HG02943 (cell line): ENCODE measurements around the gene LRRN1.
"Not testable (repeated sequence)": the region's sequence is repeated elsewhere in the genome, so short reads cannot be mapped to it uniquely, and the experiment has no call there.

Source experiments
- ATAC-seq: cut with Tn5 transposase; IDR thresholded peaks from one replicate; pipeline ENCODE4 v1.9.1; 2021; ENCODE audit warnings: mild to moderate bottlenecking, low read depth, moderate library complexity; ENCODE audit not compliant: unreplicated experiment

LRRN1 gene

GRCh38 chr3:3806092-3806491 is 6.9 kb downstream of the LRRN1 start:
- no peak for ATAC-seq

DNA sequence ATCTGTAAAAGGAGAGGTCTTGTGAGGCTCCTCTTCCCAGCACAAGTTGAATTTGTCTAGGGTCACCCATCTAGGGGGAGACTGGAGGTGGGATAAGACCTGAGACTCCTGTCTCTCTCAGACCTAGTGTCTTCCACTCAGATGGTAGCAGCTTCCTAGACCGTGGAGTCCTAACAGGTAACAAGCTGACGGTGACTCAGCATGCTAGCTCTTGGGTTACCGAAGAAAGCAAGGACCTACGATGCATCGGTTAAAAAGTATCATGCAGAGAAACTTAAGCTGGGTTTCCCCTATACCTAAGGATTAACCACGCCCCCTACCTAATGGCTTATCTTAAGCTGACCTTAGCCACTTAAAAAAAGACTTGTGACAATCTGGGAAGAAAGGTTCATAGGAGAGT is 7.6 kb downstream of the LRRN1 start:
- no peak for ATAC-seq

GRCh38 chr3:3813013-3813412 is 13.8 kb downstream of the LRRN1 start:
- no peak for ATAC-seq

DNA sequence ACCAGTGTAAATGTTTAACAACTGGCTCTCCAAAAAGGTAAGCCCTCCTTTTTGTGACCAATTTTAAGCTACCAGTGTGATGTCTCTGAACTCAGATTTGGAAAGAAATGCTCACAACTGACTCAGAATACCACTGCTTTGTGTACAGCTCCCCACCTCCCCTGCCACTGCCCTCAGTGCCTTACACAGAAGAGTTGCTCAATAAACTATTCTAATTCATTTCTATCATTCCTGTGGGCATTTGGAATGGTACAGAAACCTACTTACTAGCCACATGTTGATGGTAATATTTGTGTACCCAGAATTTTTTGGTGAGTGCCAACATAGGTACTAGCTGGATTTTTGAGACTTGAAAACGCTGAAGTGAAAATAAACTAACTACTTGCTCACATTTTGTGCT is 16.0 kb downstream of the LRRN1 start:
- no peak for ATAC-seq

GRCh38 chr3:3816034-3816433 is 16.8 kb downstream of the LRRN1 start:
- no peak for ATAC-seq

DNA sequence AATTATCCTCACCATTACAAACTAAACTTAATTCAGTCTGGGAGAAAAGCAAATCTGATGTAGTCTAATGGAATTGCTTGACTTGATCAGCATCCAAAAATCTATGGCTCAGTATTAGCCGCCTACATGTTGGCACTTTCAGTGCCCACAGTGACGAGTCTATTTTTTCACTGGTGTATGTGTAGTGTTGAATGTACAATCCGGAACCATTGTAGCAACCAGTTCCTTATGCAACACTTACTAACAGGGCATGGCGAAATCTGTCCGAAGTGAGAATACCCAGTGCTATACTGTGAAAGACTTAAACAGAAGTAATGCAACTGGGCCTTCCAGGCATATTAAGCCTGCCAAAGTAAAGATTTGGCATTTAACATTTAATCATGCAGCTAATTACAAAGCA is 18.6 kb downstream of the LRRN1 start:
- no peak for ATAC-seq

DNA sequence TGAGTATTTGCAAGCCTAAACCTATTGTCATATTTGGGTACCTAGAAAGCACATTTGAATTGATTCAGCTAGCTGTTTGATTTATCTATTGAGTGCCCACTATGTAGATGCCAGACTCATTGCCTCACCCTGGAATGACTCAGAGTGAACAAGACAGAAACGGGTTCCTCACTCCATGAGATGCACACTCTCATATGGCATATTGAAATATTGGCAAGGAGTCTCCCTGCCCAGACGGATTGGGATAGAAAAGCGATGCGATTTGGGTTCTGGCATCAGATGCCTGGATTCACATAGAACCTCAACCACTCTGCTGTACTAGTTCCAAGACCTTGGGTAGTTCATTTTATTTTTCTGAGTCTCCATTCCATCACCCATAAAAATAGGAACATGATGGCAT is 22.5 kb downstream of the LRRN1 start:
- ATAC-seq: no peak

DNA sequence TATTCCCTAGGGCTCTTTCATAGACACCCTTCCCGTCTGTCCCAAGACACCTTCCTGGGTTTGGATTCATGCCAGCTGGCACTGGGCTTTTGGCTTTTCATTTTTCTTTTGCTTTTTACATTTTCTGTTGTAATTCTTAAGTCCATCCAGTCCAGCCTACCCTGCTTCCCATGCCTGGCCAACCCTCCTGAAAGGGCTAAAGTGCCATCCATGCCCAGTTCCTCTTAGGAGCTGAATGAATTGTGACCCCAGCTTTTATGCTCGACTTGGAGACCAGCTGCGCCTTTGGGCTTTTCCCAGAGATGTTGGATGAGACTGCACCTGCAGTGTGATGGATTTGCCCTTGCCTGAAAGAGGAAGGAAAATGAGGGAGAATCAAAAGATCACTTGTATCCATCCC is 25.8 kb downstream of the LRRN1 start:
- no peak for ATAC-seq

DNA sequence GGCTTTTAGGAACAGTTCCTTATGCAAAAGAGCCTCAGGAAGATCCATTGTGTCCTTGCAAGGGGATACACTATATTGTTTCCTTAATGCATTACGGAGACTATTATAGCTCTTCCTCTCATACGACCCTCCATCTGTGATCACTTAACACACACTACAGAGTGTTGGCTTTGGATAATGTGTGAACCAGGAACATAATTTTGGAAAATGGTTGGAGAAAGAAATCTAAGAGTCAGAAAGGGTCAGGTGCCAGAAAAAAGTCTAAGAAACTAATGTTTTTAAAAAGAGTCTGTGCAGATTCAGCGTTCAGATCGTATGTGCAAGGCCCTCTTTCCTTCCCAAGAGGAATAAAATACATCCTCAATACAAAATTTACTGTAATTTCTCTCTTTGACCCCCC is 27.3 kb downstream of the LRRN1 start:
- no peak for ATAC-seq

DNA sequence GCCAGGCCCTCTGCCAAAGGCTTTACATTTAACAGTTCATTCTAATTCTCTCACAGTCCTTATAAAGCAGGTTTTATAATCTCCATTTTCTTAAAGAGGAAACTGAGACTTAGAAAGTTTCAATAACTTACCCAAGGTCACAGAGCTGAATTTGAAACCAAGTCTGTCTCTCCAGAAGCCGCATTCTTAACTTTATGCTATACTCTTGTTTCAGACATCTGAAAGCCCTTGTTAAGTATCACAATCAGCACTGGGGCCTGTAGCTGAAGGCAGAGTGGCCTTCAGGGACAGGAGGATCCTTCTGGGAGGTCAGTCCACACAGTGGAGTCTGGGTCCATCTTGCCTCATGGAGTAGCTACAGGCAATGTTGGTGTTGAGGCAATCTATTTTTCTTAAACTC is 27.9 kb downstream of the LRRN1 start:
- ATAC-seq: no peak

- ATAC-seq: not testable (repeated sequence)
These were observed 29.2 kb downstream of the LRRN1 start for GRCh38 chr3:3828417-3828816.

- no peak for ATAC-seq
These were observed 37.6 kb downstream of the LRRN1 start for GRCh38 chr3:3836845-3837244.

DNA sequence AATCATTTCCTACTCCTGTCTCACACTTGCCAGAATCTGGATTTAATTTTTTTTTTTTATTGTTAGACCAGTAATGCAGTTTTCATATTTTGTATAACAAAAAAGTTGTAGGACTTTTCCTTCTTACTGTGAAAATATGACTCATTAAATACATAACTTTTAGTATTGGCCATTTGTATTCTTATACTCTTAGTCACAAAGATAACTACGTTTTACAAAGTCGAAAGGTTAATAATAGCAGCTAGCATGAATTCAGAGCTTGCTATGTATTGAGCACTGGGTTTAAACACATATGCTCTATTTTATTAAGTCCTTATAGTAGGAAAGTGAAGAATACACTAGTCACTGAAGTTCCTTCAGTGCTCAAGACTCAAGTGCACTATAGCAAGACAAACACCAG is 43.1 kb downstream of the LRRN1 start:
- no peak for ATAC-seq

- no peak for ATAC-seq
These were observed 49.0 kb downstream of the LRRN1 start for GRCh38 chr3:3847994-3848922.

- no peak for ATAC-seq
These were observed 49.7 kb downstream of the LRRN1 start for GRCh38 chr3:3848923-3849275.

DNA sequence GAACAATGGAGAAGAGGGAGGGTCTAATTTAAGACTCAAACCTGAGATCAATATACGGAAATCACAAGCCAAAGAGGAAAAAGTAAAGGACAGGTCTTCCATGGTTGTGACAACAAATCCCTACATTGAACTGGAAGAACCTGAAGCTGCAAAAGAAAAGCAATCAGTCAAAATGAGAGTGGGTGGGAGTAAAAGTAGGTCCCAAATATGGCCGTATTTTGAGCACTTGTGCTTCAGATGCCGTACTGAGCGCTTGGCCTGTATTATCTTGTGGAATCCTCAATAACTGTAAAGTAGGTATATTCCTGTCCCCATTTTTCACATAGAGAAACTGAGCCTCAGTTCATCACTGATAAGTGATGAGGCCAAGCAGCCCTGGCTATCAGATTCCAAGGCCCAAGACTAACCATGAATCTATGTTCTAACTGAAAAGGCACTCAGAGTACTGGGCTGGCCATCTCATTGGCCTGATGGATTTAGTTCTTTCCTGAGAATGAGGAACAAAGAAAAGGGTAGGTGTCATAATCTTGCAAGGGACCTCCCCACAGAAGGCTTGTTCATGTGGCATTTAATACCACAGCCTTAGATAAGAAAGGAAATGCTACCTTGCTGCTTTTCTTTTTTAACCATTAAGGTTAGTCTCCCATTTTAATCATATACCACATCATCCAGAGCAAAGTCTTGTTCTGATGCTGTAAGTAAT is 52.5 kb downstream of the LRRN1 start:
- ATAC-seq: no peak

DNA sequence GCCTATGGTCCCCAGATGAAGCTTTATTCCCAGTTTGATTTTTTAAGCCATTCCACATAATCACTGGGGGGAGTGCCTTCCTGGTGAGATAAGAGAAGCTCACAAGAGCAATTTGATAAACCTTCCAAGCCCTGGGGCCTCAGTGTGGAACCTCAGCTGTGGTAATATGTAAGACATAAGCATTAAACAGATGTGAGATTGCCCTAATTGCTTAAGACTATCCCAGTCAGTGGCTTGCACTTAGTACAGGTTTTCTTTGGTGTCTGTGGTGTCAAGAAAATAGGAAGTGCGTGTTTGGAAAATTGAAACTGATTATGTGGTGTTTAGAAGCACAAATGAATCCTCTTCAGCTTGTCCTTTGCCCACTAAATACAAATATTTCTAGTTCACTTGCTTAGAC is 54.3 kb downstream of the LRRN1 start:
- ATAC-seq: no peak

- no peak for ATAC-seq
These were observed 55.8 kb downstream of the LRRN1 start for GRCh38 chr3:3855056-3855455.

GRCh38 chr3:3860235-3860634 is 61.0 kb downstream of the LRRN1 start:
- no peak for ATAC-seq

DNA sequence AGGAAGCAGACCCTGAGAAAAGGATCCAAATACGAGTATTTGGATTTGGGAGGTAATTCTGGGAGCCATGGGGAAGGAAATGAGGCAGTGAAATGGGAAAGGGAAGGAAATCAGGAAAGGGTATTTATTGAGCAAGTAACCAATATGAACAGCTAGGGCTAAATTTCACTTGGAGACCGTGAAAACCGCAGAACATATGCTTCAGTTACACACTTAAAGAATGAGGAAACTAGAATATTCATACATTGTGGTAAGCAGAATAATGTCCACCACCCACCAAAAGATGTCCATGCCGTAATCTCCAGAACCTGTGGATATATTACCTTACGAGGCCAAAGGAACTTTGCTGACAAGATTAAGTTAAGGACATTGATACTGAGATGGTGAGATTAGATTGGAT is 63.3 kb downstream of the LRRN1 start:
- no peak for ATAC-seq

DNA sequence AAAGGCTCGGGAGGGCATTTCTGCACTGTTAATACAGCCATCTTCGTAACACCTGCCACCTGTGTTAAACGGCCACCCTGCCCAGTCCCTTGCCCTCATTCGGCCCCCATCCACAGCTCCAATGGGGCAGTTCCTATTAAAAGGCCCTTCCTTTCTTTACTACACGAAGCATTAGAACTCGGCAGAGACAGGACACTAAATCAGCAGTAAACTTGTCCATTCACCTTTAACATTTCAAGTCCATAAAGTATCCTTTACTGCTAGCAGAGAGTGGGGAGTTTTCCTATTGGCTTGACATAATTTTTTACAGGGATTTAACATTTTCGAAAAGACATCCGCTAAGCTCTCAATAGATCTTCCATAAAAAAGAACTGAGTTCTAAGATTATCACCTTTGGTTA is 76.3 kb downstream of the LRRN1 start:
- no peak for ATAC-seq

DNA sequence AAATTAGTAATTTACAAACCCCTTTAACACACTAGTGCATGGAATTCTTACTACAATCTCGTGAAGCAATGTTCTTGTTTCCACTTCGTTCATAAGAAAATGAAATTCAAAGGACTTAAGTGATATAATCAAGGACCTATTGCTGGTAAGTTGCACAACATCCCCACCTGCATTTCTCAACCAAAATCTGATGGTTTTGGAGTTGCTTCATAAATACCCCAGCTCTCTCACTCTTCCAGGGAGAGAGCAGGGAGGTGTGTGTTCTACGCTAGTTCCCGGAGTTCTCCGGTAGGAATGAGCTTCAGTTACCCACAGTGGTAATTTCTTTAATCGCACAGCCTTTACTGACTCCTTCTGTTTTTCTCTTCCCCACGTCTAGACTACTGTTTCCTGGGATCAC is 81.8 kb downstream of the LRRN1 start:
- ATAC-seq: no peak
